Type B pancreatic cell (in vitro differentiated cells): ENCODE measurements around the gene CAMK1D. TPM values are rescaled to one million over a fixed set of nuclear protein-coding genes. Genes with fewer than 3 reads are reported as not detected.

Experiments
- DNase-seq: peaks from one replicate; pipeline ENCODE4 v3.0.0; 2021; ENCODE audit warnings: mixed read lengths; ENCODE audit not compliant: unreplicated experiment; ENCODE audit errors: extremely low spot score
- H3K27ac Mint-ChIP-seq: 2 replicates; pipeline ENCODE4 v1.8.0; 2021; ENCODE audit warnings: mild to moderate bottlenecking, mixed read lengths
- H3K27me3 Mint-ChIP-seq: 2 replicates; pipeline ENCODE4 v1.8.0; 2021; ENCODE audit warnings: mixed read lengths
- H3K36me3 Mint-ChIP-seq: 2 replicates; pipeline ENCODE4 v1.8.0; 2021; ENCODE audit warnings: mixed read lengths
- H3K4me1 Mint-ChIP-seq: one replicate; pipeline ENCODE4 v1.8.0; 2021; ENCODE audit warnings: mixed read lengths; ENCODE audit not compliant: unreplicated experiment
- H3K4me3 Mint-ChIP-seq: 2 replicates; pipeline ENCODE4 v1.8.0; 2021; ENCODE audit warnings: mild to moderate bottlenecking, mixed read lengths
- H3K9me3 Mint-ChIP-seq: 2 replicates; pipeline ENCODE4 v1.8.0; 2021; ENCODE audit warnings: mixed read lengths
- CTCF ChIP-seq: fragments of 200-600 bp; sonication (generic); conservative IDR thresholded peaks from 2 replicates; pipeline ENCODE4 v1.5.0; 2021; ENCODE audit warnings: antibody characterized with exemption, mild to moderate bottlenecking
- total RNA-seq: library from RNA; stranded (reverse); gene quantifications from 2 replicates; pipeline ENCODE4 v1.2.1, GENCODE V29; 2021; ENCODE audit warnings: low replicate concordance

CAMK1D gene
- total RNA-seq, 1 donor from 2014 or later, result 12.2 TPM

GRCh38 chr10:12533151-12533550 lies 183.8 kb downstream of the CAMK1D start:
- H3K36me3 Mint-ChIP-seq, result peaks cover 9% of the 10 kb centered on the region
- no peak overlapping the region for H3K27ac Mint-ChIP-seq
- no peak overlapping the region for H3K4me3 Mint-ChIP-seq
- H3K27me3 Mint-ChIP-seq, result no peaks in the 10 kb centered on the region
- no peak for TF ChIP-seq CTCF
- H3K9me3 Mint-ChIP-seq, result peaks cover 7% of the 10 kb centered on the region
- no peak for DNase-seq
- peaks cover 12% of the 10 kb centered on the region for H3K4me1 Mint-ChIP-seq

GRCh38 chr10:12533723-12534122 lies 184.4 kb downstream of the CAMK1D start:
- Mint-ChIP-seq H3K27me3 (no peaks in the 10 kb centered on the region), H3K9me3 (peaks cover 7% of the 10 kb centered on the region), H3K36me3 (peaks cover 9% of the 10 kb centered on the region), H3K27ac (no peak overlapping the region), H3K4me1 (peaks cover 17% of the 10 kb centered on the region), H3K4me3 (no peak overlapping the region)
- peak; percentile 2 for DNase-seq
- TF ChIP-seq CTCF, result no peak

- Mint-ChIP-seq H3K4me1 (peaks cover 23% of the 10 kb centered on the region), H3K27ac (no peak overlapping the region), H3K9me3 (no peaks in the 10 kb centered on the region), H3K27me3 (no peaks in the 10 kb centered on the region), H3K4me3 (no peak overlapping the region), H3K36me3 (peaks cover 3% of the 10 kb centered on the region)
- no peak for TF ChIP-seq CTCF
- peak; percentile 45 for DNase-seq
These were observed 185.5 kb downstream of the CAMK1D start for GRCh38 chr10:12534824-12535223.

- peak; percentile 2 for DNase-seq
- H3K27ac Mint-ChIP-seq, result no peak overlapping the region
- no peaks in the 10 kb centered on the region for H3K27me3 Mint-ChIP-seq
- no peak for TF ChIP-seq CTCF
- H3K4me3 Mint-ChIP-seq, result no peak overlapping the region
- H3K9me3 Mint-ChIP-seq, result no peaks in the 10 kb centered on the region
- peaks cover 29% of the 10 kb centered on the region for H3K4me1 Mint-ChIP-seq
- peaks cover 3% of the 10 kb centered on the region for H3K36me3 Mint-ChIP-seq
These were observed 186.3 kb downstream of the CAMK1D start for GRCh38 chr10:12535656-12536055.

- Mint-ChIP-seq H3K27me3 (no peaks in the 10 kb centered on the region), H3K4me1 (peaks cover 29% of the 10 kb centered on the region), H3K36me3 (no peaks in the 10 kb centered on the region), H3K27ac (no peak overlapping the region), H3K9me3 (no peaks in the 10 kb centered on the region), H3K4me3 (no peak overlapping the region)
- TF ChIP-seq CTCF, result no peak
- no peak for DNase-seq
These were observed 189.2 kb downstream of the CAMK1D start for GRCh38 chr10:12538491-12538995.
